Measurements from ENCODE around the gene ADGRL3.

DNA sequence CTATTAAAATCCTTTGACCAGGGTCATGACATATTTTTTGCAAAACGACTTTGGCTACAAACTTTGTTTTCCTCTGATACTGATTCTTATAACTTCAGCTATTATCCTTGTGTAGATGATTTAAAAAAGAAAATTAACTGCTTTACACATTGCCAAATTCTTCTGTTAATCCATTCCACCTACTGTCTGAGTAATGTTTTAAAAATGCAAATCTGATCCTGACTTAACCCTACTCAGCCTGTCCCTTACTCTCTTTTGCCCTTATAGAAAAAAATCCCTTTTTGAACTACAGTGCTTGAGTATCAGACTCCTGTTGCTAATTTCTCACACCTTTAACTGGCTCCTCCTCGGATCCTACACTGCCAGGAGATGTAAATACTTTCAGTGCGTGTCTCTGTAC, 723.1 kb downstream of the ADGRL3 start:
- TF ChIP-seq POLR2A (IDR thresholded peaks at IDR 0.05): no peak
- no peak for TF ChIP-seq CTCF (IDR thresholded peaks at IDR 0.05)
